GM03348 (cell line): ENCODE data around the gene CATSPER3.

ENCODE experiments used
- DNase-seq: peaks from one replicate; pipeline ENCODE4 v3.0.0; 2012; ENCODE audit warnings: low spot score

Gene CATSPER3

DNA sequence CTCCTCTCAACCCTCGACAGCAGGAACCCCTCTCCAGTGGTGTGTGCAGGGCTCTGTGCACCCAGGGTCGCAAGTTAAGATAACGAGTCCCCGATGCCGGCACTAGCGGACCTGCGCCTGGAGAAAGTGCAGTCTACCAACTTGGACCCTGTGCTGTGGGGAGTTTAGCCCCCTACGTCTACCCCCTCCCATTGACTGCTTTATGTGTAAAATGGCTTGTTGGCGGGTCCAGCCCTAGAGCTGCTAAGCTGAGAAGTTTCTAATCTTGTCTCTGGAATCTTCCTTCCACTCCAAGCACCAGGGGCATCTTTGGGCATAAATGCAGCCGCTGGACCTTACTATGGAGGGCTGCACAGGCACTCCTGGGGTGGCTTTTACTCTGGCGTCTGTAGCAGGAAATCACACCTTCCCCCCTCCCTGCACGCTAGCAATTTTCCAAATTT is 73.5 kb downstream of the CATSPER3 start:
- no peak for DNase-seq

DNA sequence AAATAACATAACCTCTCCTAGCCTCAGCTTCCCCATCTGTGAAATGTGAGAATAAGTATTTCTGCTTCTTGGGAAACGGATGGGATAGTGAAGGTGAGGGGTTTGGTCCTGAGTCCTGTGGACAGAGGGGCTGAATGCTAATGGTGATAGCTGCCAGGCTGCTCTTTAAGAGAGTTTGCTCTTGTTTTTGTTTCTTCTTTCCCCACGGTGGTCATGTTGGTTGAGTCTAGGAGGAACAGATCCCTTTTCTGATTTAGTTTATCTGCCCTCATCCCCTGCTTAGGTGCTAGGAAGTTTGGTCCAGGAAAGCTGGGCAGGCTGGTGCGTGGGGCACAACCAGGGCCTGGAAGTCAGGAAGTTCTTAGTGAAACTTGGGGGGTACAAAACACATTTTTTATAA is 74.0 kb downstream of the CATSPER3 start:
- no peak for DNase-seq

DNA sequence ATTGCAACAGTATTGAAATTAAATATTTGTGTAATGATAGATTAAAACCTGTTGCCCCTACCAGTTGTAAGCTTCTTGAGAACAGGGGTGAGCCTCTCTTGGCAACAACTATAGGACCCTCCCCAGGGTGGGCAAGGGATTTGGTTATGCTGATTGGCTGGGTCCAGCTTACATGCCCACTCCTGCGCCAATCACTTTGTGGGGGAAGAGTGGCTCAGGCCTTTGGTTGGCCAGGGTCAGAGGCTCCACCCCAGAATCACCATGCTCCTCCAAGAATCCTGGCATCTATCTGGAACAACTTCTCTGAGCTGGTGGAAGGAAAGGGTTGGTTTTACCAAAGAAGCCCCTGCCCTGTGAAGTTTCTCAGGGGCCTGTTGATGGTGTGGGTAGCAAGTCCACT is 74.9 kb downstream of the CATSPER3 start:
- DNase-seq: no peak

DNA sequence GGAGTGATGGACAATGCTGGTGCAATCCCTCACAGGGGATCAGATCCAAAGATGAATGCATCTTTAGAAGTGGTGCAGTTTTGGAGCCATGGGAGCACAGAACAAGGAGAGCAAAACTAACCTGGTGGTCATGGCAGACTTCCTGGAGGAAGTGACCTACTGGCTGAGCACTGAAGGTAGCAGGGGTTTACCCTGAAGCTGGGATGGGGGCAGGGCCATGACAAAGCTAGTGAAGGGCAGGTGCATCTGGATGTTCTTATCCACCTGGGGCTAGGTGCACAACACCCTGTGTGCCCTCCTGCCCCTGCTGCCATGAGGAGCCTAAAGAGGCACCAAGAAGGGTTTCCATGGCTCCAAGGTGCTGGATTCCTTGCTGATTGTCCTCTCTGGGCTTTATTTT is 77.8 kb downstream of the CATSPER3 start:
- no peak for DNase-seq

DNA sequence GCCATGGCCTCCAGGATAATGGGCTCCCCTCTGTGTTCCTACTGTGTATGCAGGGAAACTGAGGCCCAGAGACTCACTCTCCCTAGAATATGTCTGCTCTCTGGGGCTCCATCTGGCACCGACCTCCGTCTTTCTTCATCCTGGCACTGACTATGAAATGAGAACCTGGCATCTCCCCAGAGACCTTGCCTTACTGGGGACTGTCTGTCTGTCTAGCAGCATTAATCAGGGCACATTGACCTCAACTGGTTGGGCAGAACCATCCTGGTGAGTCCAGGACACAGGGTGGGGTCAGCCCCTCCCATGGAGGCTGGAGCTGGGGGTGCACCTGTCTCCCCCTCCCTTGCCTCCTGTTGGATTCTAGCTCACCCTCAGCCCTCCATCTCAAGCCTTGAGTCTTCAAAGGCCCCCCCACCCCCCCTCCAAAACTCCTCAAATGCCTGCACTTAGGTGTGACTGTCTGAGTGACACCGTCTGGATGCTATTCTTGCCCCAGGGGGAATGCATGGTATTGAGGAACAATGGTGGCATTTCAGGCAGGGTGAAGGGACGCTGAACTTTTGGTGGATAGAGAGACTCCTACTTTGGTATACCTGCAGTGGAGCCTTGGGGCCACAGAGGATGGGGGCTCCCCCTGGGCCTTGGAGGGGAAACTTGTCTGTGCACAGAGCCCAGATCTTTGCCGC is 79.1 kb downstream of the CATSPER3 start:
- no peak for DNase-seq

DNA sequence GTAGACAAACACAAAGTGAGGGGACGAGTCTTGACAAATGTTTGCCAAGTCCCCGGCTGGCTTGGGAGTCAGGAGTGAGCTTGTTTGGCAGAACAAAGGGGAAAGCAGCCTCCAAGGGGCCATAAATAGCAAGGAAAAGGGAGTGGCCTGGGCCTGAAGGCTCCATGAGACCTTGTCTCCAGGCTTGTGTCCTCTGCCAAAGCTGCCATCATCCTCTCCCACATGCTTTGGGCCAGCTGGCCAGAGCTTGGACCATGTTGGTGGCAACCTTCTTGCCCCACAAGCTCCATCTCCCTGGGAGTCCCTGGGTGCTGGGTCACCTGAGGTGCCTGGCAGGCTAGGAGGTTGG is 79.6 kb downstream of the CATSPER3 start:
- DNase-seq: no peak

DNA sequence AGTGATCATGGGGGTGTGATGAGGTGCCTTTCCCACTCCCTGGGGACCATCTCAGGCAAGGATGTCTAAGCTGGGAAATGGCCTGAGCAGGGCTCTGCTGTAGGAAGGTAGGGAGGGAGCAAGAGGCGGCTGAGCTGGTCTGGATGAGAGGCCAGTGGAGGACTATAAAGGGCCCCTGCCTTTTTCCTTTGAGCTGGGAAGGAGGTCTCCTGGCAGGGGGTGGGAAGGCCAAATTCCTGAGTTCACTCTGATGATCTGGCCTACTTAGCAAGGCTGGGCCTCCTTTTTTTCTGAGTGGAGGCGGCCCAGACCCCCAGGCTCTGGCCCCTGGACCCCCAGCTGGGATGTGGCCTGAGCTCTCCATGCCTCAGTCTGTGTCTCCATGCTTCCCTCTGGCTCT is 80.6 kb downstream of the CATSPER3 start:
- DNase-seq: no peak

DNA sequence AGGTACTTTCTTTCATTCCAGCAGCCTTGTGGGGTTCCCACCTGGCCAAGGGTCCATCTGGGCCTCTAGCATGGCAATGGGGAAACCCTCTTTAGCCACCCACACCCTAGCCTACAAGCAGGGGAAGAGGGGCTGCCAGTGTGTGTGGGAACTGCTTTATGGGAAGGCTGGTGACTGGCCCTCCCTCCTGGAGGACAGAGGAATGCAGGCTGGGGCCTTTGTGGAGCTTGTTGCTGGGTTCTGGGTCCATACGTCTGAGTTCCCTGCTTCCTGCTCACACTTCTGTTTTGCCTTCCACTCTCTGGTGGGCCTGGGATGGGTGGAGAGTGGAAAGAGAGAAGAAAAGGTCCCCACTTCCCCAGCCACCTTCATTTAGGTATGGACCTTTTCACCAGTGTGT is 81.2 kb downstream of the CATSPER3 start:
- DNase-seq: no peak

DNA sequence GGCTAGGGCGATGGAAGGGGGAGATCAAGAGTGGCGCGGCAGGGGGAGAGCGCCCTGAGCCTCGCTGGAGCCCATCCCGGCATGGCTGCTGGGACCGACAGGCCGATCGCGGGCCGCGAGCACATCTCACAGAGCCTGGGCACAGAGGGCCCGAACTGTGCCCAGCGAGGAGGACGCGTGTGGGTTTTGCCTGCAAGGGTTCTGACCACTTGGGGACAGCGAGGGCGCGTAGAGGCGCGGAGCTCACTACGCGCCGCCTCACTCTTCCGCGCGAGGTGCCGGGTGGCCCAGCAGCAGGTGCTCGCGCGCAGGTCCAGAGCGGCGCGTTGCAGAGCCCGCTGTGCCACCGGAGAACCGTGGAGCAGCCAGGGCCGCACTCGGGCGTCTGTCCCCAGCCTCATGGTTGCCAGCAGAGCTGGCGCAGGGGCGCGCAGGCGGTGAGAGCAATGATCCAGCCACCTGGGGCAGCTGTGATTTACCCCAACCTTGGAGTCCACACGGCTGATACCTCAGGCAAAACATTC is 82.6 kb downstream of the CATSPER3 start:
- no peak for DNase-seq

DNA sequence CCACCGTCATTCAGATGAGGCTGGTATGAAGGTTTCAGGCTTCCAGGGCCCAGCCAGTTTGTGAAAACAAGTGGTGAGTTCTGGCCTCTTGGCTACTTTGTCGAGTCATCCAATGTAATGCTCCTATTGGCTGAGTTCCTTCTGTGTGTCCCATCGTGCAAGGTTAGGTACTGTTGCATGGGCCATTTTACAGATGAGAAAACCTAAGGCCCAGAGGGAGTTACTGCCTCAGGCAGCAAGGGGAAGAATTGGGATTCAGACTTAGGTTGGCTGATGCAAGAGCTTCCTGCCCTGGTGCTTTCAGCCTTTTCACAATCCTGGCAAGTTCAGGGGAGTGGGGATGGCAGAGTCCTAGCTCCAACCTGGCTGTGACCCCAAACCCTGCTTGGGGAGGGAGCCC is 83.7 kb downstream of the CATSPER3 start:
- no peak for DNase-seq

DNA sequence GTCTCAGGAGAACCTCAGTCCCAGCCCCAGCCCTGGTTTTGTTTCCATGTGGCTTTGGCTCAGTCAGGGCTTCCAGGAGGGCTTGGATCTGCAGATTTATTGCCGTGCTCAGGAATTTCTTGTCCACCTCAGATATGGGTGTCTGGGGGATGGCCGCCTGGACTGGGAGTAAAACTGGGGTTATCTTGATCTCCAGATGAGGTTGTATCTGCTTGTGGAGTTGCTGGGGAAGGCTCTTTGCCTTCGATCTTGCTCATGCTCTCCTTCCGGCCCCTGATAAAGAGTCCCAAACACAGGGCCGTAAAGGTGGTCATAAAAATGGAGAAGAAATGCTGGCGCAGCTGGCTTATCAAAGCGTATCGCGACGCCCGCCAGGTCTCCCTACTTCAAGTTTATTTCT is 84.2 kb downstream of the CATSPER3 start:
- DNase-seq: no peak

DNA sequence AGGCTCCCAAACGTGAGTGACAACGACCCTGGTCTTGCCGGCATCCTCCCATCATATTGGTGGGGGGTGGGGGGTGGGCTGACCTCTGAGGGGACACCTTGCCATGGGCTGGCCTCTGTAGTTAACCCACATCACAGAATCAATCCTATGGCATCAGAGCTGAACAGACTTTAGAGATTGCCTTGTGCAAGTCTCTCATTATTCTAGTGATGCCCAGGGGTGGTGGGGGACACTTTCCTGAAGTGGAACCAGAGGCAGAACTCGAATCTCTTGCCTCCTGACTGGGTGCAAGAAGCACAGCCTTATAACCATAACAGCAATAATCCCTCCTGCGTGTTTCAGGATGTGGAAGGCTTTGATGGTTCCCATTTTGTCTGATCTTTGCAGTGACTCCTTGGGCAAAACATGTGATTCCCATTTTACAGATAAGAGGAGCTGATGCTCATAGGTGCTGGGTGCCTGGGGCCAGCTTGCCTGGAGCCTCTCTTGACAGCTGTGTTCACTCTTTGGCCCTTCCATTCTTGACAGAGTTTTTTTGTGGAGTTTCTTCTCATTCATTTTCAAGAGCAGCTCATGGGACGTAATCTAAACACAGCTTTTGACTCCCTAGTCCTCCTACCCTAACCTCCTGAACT is 84.9 kb downstream of the CATSPER3 start:
- no peak for DNase-seq

DNA sequence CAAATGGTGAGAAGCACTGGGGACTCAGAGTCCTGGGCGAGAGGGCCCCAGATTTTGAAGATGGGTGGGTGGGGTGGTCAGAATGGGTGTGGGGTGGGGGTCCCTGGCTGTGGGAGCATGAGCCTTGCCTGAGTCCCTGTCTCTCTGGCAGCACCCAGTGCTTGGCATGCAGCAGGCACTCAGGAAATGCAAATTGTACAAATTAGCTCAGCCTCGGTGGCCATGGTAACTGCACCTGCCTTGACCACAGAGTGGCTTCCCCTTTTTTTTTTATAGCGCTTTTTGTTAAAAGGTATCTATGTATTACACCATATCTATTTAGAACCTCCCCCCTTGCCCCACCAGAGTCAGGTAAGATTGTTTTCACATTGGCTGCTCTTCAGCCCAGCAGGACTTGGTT is 85.6 kb downstream of the CATSPER3 start:
- no peak for DNase-seq

DNA sequence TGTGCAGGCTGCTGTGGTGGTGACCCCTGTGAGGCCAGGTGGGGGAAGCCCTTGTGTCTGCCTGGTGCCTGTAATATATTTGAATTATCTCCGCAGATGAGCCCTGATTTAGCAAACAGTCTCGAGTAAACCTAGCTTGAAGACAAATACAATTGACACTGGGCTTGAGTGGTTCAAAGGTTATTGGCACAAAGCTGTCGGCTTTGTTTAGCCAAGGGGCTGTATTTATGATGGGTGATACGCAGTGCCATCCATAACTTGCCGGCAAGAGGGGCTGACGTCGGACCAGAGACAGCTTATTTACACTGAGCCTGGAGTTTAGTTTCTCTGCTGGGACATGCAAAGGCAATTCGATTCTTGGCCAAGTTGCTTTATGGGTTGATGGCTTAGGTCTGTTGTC is 86.3 kb downstream of the CATSPER3 start:
- DNase-seq: no peak

DNA sequence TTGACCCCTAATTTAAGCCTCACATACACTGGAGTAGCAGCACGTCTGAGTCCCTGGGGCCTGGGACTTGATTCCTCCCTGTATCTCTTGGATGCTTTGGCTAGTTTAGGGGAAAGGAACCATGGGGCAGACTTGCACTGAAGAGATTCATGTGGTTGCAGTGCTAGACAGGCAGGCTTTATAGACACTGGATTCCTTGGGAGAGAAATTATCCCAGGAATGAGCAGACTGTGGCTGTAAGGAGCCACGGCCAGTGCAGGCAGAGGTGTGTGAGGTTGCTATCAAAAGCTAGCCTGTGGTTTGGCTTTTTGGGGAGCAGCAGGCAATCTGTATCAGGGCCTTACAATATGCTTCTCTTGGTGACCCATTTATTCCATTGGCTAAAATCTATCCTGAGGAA is 86.8 kb downstream of the CATSPER3 start:
- no peak for DNase-seq

DNA sequence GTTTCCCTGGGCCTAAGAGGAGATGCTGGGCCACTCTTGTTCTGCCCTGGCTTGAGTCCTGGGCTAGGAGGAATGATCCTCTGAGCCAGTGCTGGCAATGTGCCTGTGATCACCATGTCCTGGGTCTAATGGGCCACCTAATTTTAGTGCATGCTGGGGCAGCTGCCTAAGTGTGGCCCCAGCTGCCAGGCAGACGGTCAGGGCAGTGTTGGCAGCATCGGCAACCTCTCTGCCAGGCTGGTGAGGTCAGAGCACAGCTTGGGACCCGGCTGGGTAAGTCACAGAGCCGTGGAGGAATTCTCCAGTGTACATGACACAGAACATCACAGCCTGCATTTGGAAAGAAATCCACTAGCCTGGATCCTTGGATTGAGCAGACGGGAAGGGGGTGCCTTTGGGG is 87.7 kb downstream of the CATSPER3 start:
- DNase-seq: no peak

DNA sequence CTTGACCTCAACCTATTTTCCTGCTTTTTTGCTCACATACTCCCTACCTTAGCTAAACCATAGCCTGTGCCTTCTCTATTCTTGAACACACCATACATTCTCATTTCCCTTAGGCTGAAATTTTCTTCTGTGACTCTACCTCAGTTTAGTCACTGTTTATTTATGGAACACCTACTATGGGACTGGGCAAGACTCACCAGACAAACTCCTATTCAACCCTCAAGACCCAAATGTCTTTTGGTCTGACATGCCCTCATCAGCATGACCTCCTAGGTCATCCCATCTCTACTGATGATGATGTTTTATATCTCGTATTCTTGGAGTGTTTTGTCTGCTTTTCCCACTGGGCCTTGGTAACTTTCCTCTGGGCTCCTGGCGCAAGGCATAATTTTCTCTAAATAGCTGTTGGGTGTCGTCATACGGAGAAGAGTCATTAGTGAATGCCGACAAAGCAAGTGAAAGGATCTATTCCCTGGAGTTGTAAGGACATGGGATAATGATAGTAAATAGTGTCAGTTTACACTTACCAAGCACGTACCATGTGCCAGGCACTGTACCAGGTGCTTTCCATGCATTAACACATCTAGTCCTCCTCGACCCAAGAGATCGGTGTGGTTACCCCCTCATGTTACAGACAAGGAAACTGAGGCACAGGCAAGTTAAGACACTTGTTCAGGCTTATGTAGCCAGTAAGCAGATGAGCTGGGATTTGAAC is 88.8 kb downstream of the CATSPER3 start:
- DNase-seq: no peak

DNA sequence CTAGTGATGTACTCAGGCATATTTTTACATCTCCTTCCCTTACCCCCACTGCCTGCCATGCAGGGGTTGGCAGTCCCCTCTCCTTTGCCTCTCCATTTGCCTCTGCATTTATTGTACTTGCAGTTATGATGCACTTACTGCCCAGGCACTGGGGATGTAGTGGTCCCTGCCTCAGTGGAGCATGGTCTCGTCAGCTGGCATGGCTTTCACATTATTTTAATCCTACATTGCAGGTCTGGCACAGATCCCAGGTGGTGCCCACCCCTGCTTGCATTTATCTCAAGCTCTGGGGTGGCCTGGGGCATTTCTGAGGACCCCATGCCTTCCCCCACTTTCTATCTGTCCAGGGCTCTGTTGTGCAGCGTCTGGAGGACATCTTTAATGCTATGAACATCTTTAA is 89.5 kb downstream of the CATSPER3 start:
- DNase-seq: no peak

DNA sequence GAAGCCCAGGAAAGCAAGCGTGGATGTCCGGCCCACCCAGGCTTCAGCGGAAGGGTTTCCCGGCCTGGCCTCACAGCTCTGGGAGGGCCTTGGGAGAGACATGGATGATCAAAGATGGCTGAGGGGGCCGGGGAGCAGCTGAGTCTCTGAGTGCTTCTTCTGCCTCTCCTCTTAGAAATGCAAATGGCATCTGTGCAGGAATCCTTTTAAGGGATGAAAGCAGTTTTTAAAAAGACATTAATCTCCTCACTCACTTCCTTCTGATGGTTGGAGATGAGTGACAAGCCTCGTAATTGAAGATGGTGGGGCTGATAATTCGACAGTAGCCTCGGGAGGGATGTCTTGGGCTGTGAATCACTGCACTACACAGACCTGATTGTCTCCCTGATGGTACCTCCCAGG is 90.6 kb downstream of the CATSPER3 start:
- no peak for DNase-seq

DNA sequence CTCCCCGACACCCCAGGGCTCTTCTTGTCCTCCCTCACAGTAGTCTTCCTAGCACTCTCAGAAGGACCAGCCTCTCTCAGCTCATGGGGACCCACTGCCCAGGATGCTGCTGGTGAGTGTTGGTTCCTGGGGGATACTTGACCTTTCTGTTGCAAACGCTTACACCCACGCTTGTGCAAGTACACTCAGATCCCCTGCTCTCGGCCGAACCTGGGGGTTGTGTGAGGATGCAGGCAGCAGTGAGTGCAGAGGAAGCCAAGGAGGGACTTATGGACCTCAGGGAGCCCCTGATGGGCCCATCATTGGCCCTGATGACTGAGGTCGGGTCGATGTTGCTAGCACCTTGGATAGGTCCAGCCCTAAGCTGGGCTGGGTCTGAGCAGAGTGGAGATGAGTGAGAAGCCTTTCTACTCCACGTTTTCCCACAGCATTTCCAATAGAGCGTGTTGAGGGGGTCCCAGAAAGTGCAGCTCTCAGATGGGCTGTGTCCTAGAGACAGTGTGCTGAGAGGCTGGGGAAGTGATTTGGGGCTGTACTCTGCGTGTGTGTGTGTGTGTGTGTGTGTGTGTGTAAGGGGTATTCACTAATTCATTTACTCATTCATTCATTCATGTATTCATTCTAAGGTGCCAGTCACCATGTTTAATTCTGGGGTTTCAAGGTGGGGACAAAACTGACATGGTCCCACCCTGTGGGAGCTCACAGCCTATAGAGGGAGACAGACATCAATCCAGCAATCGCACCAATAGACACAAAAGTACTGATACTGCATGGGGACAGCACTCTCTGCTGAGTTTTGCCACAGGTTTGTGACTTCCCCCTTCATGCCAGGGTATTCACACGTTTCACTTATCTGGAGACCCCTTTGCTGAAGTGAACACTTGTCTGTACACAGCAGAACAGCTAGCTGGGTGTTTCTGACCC is 91.6 kb downstream of the CATSPER3 start:
- DNase-seq: no peak

DNA sequence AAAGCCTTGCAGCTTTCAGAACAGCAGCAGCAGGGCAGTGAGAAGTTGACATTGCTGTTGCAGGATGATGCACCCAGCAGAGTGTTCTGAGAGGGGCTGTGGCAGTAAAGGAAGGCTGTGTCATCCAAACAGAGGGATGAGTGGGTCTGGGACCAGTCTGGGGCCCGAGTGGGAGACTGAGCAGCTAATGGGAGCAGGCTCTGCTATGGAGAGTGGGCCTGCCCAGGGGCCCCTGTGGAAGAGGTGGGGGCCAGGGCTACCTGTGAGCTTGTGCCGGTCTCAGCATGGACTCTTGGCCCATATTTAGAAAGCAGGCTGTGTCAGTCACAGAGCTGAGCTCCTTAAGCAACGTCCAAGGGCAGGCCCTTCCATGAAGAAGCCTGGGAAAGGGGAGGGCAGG is 92.3 kb downstream of the CATSPER3 start:
- no peak for DNase-seq

DNA sequence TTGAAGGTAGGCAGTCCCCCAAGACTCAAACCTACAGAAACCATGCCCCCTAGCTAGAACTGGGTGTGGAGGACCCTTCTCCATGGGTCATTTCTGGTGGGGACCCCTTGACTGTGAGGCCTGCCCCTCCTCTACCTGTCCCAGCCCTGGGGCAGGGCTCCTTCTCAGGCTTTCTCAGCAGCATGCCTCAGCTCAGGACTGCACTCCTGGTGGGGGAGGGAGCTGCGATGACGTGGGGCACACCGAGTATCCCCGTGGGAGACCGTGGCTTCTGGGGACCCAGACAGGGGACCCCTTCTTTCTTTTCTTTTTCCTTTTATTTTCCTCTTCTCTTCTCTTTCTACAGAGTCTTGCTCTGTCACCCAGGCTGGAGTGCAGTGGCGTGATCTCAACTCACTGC is 93.3 kb downstream of the CATSPER3 start:
- no peak for DNase-seq
